Measurements from ENCODE around the gene UBE2E3.
"Not testable (repeated sequence)": the region's sequence is repeated elsewhere in the genome, so short reads cannot be mapped to it uniquely, and the experiment has no call there.

UBE2E3 gene

GRCh38 chr2:181036445-181036844 lies 56.0 kb downstream of the UBE2E3 start:
- DNase-seq (ENCODE audit: low spot score): no peak

GRCh38 chr2:181036848-181037603 lies 56.6 kb downstream of the UBE2E3 start:
- no peak for DNase-seq (ENCODE audit: low spot score)

GRCh38 chr2:181037922-181038321 lies 57.5 kb downstream of the UBE2E3 start:
- no peak for DNase-seq (ENCODE audit: low spot score)

GRCh38 chr2:181038796-181039195 lies 58.4 kb downstream of the UBE2E3 start:
- no peak for DNase-seq (ENCODE audit: low spot score)

- not testable (repeated sequence) for DNase-seq (ENCODE audit: low spot score)
Measured at GRCh38 chr2:181040839-181041238, 60.4 kb downstream of the UBE2E3 start.

GRCh38 chr2:181041661-181042060 lies 61.3 kb downstream of the UBE2E3 start:
- no peak for DNase-seq (ENCODE audit: low spot score)

- DNase-seq (ENCODE audit: low spot score): no peak
Measured at GRCh38 chr2:181042706-181043105, 62.3 kb downstream of the UBE2E3 start.

GRCh38 chr2:181046833-181047232 lies 66.4 kb downstream of the UBE2E3 start:
- DNase-seq (ENCODE audit: low spot score): no peak

GRCh38 chr2:181047829-181048228 lies 67.4 kb downstream of the UBE2E3 start:
- DNase-seq (ENCODE audit: low spot score): no peak

GRCh38 chr2:181051861-181052522 lies 71.6 kb downstream of the UBE2E3 start:
- DNase-seq (ENCODE audit: low spot score): no peak

- DNase-seq (ENCODE audit: low spot score): no peak
Measured at GRCh38 chr2:181052523-181052891, 72.1 kb downstream of the UBE2E3 start.

- no peak for DNase-seq (ENCODE audit: low spot score)
Measured at GRCh38 chr2:181054256-181054655, 73.9 kb downstream of the UBE2E3 start.

GRCh38 chr2:181054843-181055242 lies 74.4 kb downstream of the UBE2E3 start:
- DNase-seq (ENCODE audit: low spot score): no peak

- no peak for DNase-seq (ENCODE audit: low spot score)
Measured at GRCh38 chr2:181058378-181059269, 78.2 kb downstream of the UBE2E3 start.

- no peak for DNase-seq (ENCODE audit: low spot score)
Measured at GRCh38 chr2:181063696-181064095, 83.3 kb downstream of the UBE2E3 start.

- no peak for DNase-seq (ENCODE audit: low spot score)
Measured at GRCh38 chr2:181065458-181065857, 85.1 kb downstream of the UBE2E3 start.

- no peak for DNase-seq (ENCODE audit: low spot score)
Measured at GRCh38 chr2:181066333-181066732, 85.9 kb downstream of the UBE2E3 start.

GRCh38 chr2:181070119-181070835 lies 89.9 kb downstream of the UBE2E3 start:
- DNase-seq (ENCODE audit: low spot score): no peak

- DNase-seq (ENCODE audit: low spot score): no peak
Measured at GRCh38 chr2:181070836-181071200, 90.4 kb downstream of the UBE2E3 start.

GRCh38 chr2:181072486-181073235 lies 92.3 kb downstream of the UBE2E3 start:
- DNase-seq (ENCODE audit: low spot score): no peak

- DNase-seq (ENCODE audit: low spot score): no peak
Measured at GRCh38 chr2:181073896-181074295, 93.5 kb downstream of the UBE2E3 start.
